CD4-positive, alpha-beta T cell (primary cell): ENCODE measurements around the gene PACSIN1. TPM values are rescaled to one million over a fixed set of nuclear protein-coding genes. Genes with fewer than 3 reads are reported as not detected.

Source experiments
- ATAC-seq: fragments of 200-7000 bp; cut with Tn5 transposase; one replicate; pipeline ENCODE4 v1.10.0; 2022; ENCODE audit warnings: mild to moderate bottlenecking; ENCODE audit not compliant: poor library complexity
- CTCF ChIA-PET: fragments of 350-600 bp; sonication (Branson Sonifier 250); formaldehyde crosslinking; loops from one replicate; lab custom pipeline; 2021; ENCODE audit warnings: antibody characterized with exemption, inconsistent platforms; lab: Charles Lee
- POLR2A ChIA-PET: fragments of 350-600 bp; sonication (Branson Sonifier 250); formaldehyde crosslinking; loops from one replicate; lab custom pipeline; 2021; ENCODE audit warnings: antibody characterized with exemption, inconsistent platforms; lab: Charles Lee
- DNase-seq, 14 experiments: peaks; one replicate each; pipeline ENCODE4 v3.0.0-alpha.2; 2013 to 2020; ENCODE audit warnings: mixed read lengths in 2 of 14
- H3K27ac ChIP-seq, 2 donors: one replicate each; pipeline versions ENCODE4 v1.5.1 to v1.7.0; 2013; ENCODE audit warnings: low read length in 2 of 2, low read depth in 1 of 2, mild to moderate bottlenecking in 1 of 2
- H3K27me3 ChIP-seq, 2 experiments: 1 replicate in 1 of 2; 2 replicates in 1 of 2; pipeline versions ENCODE4 v1.6.1 to v1.7.0; 2013; ENCODE audit warnings: low read length in 2 of 2, control low read depth in 1 of 2, mild to moderate bottlenecking in 1 of 2, moderate library complexity in 1 of 2; ENCODE audit not compliant: insufficient read depth in 2 of 2, control insufficient read depth in 1 of 2
- H3K36me3 ChIP-seq: one replicate; pipeline ENCODE4 v1.6.1; 2013; ENCODE audit warnings: low read length, control low read depth; ENCODE audit not compliant: insufficient read depth
- H3K4me1 ChIP-seq: one replicate; pipeline ENCODE4 v1.6.1; 2013; ENCODE audit warnings: low read length, control low read depth; ENCODE audit not compliant: insufficient read depth
- H3K4me3 ChIP-seq: one replicate; pipeline ENCODE4 v1.5.1; 2013; ENCODE audit warnings: mild to moderate bottlenecking, low read length, moderate library complexity
- H3K9me3 ChIP-seq, 2 experiments: 1 replicate in 1 of 2; 2 replicates in 1 of 2; pipeline versions ENCODE4 v1.6.1 to v1.7.0; 2013; ENCODE audit warnings: low read length in 2 of 2, mild to moderate bottlenecking in 2 of 2, control low read depth in 1 of 2, moderate library complexity in 1 of 2; ENCODE audit not compliant: control insufficient read depth in 1 of 2, insufficient read depth in 1 of 2
- H3K27ac Mint-ChIP-seq: one replicate; pipeline ENCODE4 v1.8.0; 2020; ENCODE audit warnings: mixed read lengths
- H3K27me3 Mint-ChIP-seq: one replicate; pipeline ENCODE4 v1.8.0; 2021; ENCODE audit warnings: mixed read lengths
- H3K36me3 Mint-ChIP-seq: one replicate; pipeline ENCODE4 v1.8.0; 2021; ENCODE audit warnings: low read depth, mixed read lengths
- H3K4me1 Mint-ChIP-seq: one replicate; pipeline ENCODE4 v1.8.0; 2021; ENCODE audit warnings: low read depth, mixed read lengths
- H3K4me3 Mint-ChIP-seq: one replicate; pipeline ENCODE4 v1.8.0; 2020; ENCODE audit warnings: mild to moderate bottlenecking, mixed read lengths
- H3K9me3 Mint-ChIP-seq: one replicate; pipeline ENCODE4 v1.8.0; 2020; ENCODE audit warnings: mixed read lengths
- intact Hi-C, 2 experiments: fragments of 100-400 bp; cut with DNase I in 1 of 2; cut with micrococcal nuclease in 1 of 2; formaldehyde crosslinking; loops; one replicate each; pipeline versions ENCODE4 v1.15.1 to v1.9.0; 2023 to 2025; cut with DNase I, micrococcal nuclease
- total RNA-seq, 174 experiments: library from RNA in 2 of 174; stranded (reverse) in 2 of 174; gene quantifications; one replicate each; pipeline ENCODE4 v1.2.3 and lab custom pipeline; 2021 to 2026
- TF ChIP-seq, protein P1 (sequence below): fragments of 200-600 bp; IDR thresholded peaks from one replicate; pipeline ENCODE4 v1.8.0; 2022; ENCODE audit warnings: antibody characterized with exemption, mild to moderate bottlenecking

Gene PACSIN1
- total RNA-seq, 2 experiments from 2014 or later: 1.3 to 1.4 TPM

DNA sequence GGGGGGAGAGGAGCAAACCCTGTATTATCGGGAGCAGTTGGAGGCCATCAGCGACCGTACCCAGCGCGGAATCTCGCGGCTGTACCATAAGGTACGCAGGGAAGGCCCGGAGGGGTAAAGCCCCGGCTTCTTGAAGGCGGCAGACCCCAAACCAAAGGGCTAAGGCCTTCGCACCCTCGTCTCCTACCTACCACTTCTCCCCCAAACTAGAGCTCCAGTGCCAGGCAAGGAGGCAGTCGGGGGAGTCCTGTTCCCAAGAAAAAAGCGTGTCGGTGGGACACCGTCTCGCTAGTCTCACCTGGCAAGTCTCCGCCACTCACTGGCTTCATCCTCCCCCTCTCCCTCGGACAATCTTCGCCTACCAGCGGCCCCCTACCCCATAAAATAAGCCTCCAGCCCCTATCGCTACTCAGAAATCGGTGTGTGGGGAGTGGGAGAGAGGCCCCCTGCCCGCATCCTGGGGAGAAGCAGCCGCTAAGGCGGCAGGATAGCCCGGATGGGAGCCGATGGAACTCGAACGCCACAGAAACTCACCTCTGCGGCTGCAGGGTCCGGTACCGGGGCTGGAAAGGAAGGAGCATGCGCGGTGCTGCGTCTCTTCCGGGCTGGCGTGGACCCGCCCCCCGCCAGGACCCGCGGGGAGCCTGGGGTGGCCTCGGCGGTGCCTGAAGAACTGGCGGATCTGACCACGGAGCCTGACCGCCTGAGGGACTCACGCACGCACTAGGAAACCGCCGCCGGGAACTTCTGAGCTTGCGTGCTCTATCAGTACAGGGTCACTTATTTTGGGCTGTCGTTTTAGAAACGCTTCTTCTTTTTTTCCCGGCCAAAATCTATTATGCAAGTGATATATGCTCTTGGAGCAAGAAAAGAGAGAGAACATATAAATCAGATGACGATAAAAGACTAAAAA is 40.1 kb upstream of the PACSIN1 start, which contains the start of gene RPS10:
Gene RPS10, minus strand, starts transcription at position 572 of the 913 bp plus-strand sequence. CDS start 848 bp downstream, outside the sequence.
- Histone ChIP-seq H3K27me3 (no peaks in the 10 kb centered on the region), H3K36me3 (peaks cover 41% of the 10 kb centered on the region), H3K27ac (peak within 1 kb of the TSS; percentile 73 to 74), H3K4me1 (peaks cover 37% of the 10 kb centered on the region), H3K4me3 (peak within 1 kb of the TSS; percentile 75), H3K9me3 (no peaks in the 10 kb centered on the region)
- H3K27me3 Mint-ChIP-seq: no peaks in the 10 kb centered on the region
- TF ChIP-seq, protein P1, sequence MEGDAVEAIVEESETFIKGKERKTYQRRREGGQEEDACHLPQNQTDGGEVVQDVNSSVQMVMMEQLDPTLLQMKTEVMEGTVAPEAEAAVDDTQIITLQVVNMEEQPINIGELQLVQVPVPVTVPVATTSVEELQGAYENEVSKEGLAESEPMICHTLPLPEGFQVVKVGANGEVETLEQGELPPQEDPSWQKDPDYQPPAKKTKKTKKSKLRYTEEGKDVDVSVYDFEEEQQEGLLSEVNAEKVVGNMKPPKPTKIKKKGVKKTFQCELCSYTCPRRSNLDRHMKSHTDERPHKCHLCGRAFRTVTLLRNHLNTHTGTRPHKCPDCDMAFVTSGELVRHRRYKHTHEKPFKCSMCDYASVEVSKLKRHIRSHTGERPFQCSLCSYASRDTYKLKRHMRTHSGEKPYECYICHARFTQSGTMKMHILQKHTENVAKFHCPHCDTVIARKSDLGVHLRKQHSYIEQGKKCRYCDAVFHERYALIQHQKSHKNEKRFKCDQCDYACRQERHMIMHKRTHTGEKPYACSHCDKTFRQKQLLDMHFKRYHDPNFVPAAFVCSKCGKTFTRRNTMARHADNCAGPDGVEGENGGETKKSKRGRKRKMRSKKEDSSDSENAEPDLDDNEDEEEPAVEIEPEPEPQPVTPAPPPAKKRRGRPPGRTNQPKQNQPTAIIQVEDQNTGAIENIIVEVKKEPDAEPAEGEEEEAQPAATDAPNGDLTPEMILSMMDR: no peak
- CTCF ChIA-PET: interaction anchor here (0.6 to 2.5 kb wide), 5 partner anchors 11 to 262 kb away, joined by 3 to 10 read pairs (median 4); no protein-coding TSS in a partner anchor
- POLR2A ChIA-PET: interaction anchor here (0.6 to 2.6 kb wide), 12 partner anchors 10 to 338 kb away, joined by 3 to 14 read pairs (median 4); partner anchors contain the start of genes HMGA1, NUDT3 and SMIM29
- intact Hi-C loops: loop anchor here (1.0 to 5.0 kb wide), 6 partner anchors 33 to 638 kb away; partner anchors contain the start of genes NUDT3 (in 2 of the 2), LEMD2 (in 1 of the 2), SMIM29 (in 1 of the 2) and SNRPC (in 1 of the 2)
- H3K4me1 Mint-ChIP-seq: peaks cover 39% of the 10 kb centered on the region
- DNase-seq: peak; percentile 81 to 96 (median 88)
- no peaks in the 10 kb centered on the region for H3K9me3 Mint-ChIP-seq
- peaks cover 55% of the 10 kb centered on the region for H3K36me3 Mint-ChIP-seq
- peak within 1 kb of the TSS; percentile 99 for H3K4me3 Mint-ChIP-seq
- H3K27ac Mint-ChIP-seq: peak within 1 kb of the TSS; percentile 97
- ATAC-seq: peak; percentile 97

DNA sequence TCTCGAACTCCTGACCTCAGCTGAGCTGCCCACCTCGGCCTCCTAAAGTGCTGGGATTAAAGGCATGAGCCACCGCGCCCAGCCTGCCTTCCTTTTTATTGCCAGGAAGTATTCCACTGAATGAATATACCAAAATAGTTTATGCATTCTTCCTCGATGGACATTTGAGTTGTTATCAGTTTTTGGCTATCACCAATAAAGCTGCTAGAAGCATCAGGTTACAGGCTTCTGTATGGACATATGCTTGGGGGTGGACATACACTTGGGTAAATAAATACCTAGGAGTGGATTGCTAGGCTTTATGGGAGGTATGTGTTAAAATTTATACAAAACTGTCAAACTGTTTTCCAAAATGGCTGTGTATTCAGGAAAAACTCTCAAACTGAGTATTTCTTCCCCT is 30.0 kb upstream of the PACSIN1 start:
- H3K4me1 ChIP-seq: no peaks in the 10 kb centered on the region
- no peaks in the 10 kb centered on the region for H3K9me3 Mint-ChIP-seq
- H3K4me3 Mint-ChIP-seq: no peak overlapping the region
- intact Hi-C loops: no loop called here
- H3K4me3 ChIP-seq: no peak overlapping the region
- TF ChIP-seq, protein P1: no peak
- no peaks in the 10 kb centered on the region for H3K27me3 Mint-ChIP-seq
- ChIA-PET CTCF (no interaction called here), POLR2A (no interaction called here)
- no peaks in the 10 kb centered on the region for H3K36me3 Mint-ChIP-seq
- no peak for ATAC-seq
- no peak overlapping the region for H3K27ac ChIP-seq
- peaks cover 0 to 6% of the 10 kb centered on the region in 2 experiments for H3K9me3 ChIP-seq
- no peaks in the 10 kb centered on the region for H3K27me3 ChIP-seq
- H3K36me3 ChIP-seq: no peaks in the 10 kb centered on the region
- no peak for DNase-seq
- no peaks in the 10 kb centered on the region for H3K4me1 Mint-ChIP-seq
- H3K27ac Mint-ChIP-seq: no peak overlapping the region

DNA sequence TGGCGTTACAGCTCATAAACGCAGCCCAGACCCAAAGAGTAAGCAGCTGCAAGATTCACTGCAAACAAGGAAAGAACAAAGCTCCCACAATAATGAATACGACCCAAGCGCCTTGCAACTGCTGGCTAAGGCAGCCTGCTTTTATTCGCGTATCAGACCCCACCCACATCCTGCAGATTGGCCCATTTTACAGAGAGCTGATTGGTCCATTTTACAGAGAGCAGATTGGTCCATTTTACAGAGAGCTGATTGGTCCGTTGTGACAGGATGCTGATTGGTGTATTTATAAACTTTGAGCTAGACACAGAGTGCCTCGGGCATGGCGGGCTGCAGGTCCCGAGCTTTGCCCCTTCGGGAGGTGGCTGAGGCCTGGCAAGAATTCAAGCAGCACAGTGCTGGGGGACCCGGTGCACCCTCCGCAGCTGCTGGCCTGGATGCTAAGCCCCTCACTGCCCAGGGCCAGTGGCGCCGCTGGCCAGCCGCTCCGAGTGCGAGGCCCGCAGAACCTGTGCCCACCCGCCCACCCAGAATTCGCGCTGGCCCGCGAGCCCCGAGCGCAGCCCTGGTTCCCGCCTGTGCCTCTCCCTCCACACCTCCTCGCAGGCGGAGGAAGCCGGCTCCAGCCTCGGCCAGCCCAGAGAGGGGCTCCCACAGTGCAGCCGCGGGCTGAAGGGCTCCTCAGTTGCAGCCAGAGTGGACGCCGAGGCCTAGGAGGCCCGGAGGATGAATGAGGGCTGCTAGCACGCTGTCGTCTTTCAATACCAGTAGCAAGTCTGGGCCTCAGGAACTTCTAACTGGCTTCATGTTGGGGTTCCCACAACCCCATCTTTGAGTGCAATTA is 28.9 kb upstream of the PACSIN1 start:
- Mint-ChIP-seq H3K36me3 (no peaks in the 10 kb centered on the region), H3K27me3 (no peaks in the 10 kb centered on the region), H3K4me3 (no peak overlapping the region), H3K9me3 (no peaks in the 10 kb centered on the region), H3K27ac (no peak overlapping the region), H3K4me1 (no peaks in the 10 kb centered on the region)
- ATAC-seq: no peak
- no peak overlapping the region for H3K4me3 ChIP-seq
- no peak for DNase-seq
- H3K36me3 ChIP-seq: no peaks in the 10 kb centered on the region
- TF ChIP-seq, protein P1: no peak
- no peaks in the 10 kb centered on the region for H3K4me1 ChIP-seq
- ChIA-PET CTCF (no interaction called here), POLR2A (no interaction called here)
- H3K9me3 ChIP-seq: peaks cover 0 to 6% of the 10 kb centered on the region in 2 experiments
- intact Hi-C loops: no loop called here
- no peaks in the 10 kb centered on the region for H3K27me3 ChIP-seq
- H3K27ac ChIP-seq: no peak overlapping the region
